Measurements from ENCODE around the gene NOS1. TPM values are rescaled to one million over a fixed set of nuclear protein-coding genes. Genes with fewer than 3 reads are reported as not detected.

Gene NOS1
- total and polyA plus RNA-seq, 2 donors (not counting 3 experiments of a cell fraction or from before 2014, with no cell fraction given): not detected

DNA sequence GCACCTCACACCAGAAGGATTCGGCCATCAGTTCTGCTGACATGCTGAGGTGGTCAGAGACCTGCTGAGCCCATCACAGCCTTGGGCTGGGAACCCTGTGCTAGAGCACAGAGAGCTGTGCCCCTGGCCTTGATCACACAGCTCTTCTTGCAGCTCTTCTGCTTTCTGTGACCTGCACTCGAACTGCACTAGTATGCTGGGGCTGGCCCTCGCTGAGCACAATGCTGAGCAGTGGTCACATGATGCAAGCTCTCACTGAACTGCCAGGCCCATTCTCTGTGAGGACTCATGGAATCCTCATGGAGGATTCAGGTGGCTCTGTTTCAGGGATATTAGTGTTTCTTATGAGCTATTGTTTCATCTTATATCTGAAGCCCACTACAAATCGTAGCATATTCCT is 193.7 kb downstream of the NOS1 start:
- Histone ChIP-seq H3K9me3 (replicated peaks; ENCODE audit: control insufficient read depth, insufficient read depth, low read length) (no peaks in the 10 kb centered on the region), H3K27me3 (ENCODE audit: control insufficient read depth in 2 of 2, insufficient read depth in 2 of 2, low read length in 2 of 2) (no peaks in the 10 kb centered on the region), H2AFZ (ENCODE audit: low read depth, low read length) (no peak overlapping the region), H3K36me3 (ENCODE audit: control insufficient read depth in 2 of 2, extremely low read depth in 1 of 2, insufficient read depth in 2 of 2, low read length in 2 of 2) (peaks cover 15 to 35% of the 10 kb centered on the region in 2 experiments), H3K4me1 (ENCODE audit: control insufficient read depth, extremely low read depth, insufficient read depth, low read length) (no peaks in the 10 kb centered on the region), H4K20me1 (replicated peaks; ENCODE audit: control insufficient read depth, extremely low read depth, insufficient read depth, low read length) (no peaks in the 10 kb centered on the region), H3K9ac (replicated peaks; ENCODE audit: extremely low read depth, insufficient read depth, low read length) (no peak overlapping the region), H3K4me3 (replicated peaks in 1 of 3; ENCODE audit: insufficient read depth in 1 of 3, low read depth in 1 of 3, low read length in 3 of 3) (no peak overlapping the region), H3K27ac (ENCODE audit: insufficient read depth, low read depth, low read length) (no peak overlapping the region), H3K4me2 (ENCODE audit: insufficient read depth, low read length) (no peak overlapping the region), H3K79me2 (ENCODE audit: control insufficient read depth, insufficient read depth, low read length) (no peaks in the 10 kb centered on the region), H3K9me1 (replicated peaks; ENCODE audit: control insufficient read depth, extremely low read depth, insufficient read depth, low read length) (no peaks in the 10 kb centered on the region)
- BruUV-seq (replicated peaks): no TSS peak
- ChIA-PET POLR2A (no interaction called here), CTCF (interaction anchor here (1.3 kb wide), 1 partner anchor 43 kb away, joined by 3 read pairs; no protein-coding TSS in a partner anchor)
- dilution Hi-C loops (cut with MboI; ENCODE audit: extremely low pct_ligation_motif_present, low sequenced_read_pairs): no loop called here
- intact Hi-C loops (cut with micrococcal nuclease): no loop called here
- TF ChIP-seq, protein P1, sequence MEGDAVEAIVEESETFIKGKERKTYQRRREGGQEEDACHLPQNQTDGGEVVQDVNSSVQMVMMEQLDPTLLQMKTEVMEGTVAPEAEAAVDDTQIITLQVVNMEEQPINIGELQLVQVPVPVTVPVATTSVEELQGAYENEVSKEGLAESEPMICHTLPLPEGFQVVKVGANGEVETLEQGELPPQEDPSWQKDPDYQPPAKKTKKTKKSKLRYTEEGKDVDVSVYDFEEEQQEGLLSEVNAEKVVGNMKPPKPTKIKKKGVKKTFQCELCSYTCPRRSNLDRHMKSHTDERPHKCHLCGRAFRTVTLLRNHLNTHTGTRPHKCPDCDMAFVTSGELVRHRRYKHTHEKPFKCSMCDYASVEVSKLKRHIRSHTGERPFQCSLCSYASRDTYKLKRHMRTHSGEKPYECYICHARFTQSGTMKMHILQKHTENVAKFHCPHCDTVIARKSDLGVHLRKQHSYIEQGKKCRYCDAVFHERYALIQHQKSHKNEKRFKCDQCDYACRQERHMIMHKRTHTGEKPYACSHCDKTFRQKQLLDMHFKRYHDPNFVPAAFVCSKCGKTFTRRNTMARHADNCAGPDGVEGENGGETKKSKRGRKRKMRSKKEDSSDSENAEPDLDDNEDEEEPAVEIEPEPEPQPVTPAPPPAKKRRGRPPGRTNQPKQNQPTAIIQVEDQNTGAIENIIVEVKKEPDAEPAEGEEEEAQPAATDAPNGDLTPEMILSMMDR (IDR thresholded peaks at IDR 0.05; ENCODE audit: extremely low read depth in 1 of 2, insufficient read depth in 1 of 2, low read depth in 1 of 2, low read length in 2 of 2): no peak
- no peak for TF ChIP-seq MYC (IDR thresholded peaks at IDR 0.05; ENCODE audit: low read depth, low read length)
- no peak for TF ChIP-seq FOS (IDR thresholded peaks at IDR 0.05; ENCODE audit: borderline replicate concordance, insufficient read depth, low read length)
- no peak for TF ChIP-seq POLR2AphosphoS5 (IDR thresholded peaks at IDR 0.05; ENCODE audit: insufficient read depth, low read depth, low read length)
- TF ChIP-seq JUN (IDR thresholded peaks at IDR 0.05; ENCODE audit: borderline replicate concordance, insufficient read depth, insufficient read length, low read depth): no peak
- no peak for TF ChIP-seq POLR2A (IDR thresholded peaks at IDR 0.05; ENCODE audit: low read depth, low read length)
- TF ChIP-seq EZH2 (IDR thresholded peaks at IDR 0.05; ENCODE audit: borderline replicate concordance, low read depth, low read length, severe bottlenecking): no peak
- TF ChIP-seq, protein P2, sequence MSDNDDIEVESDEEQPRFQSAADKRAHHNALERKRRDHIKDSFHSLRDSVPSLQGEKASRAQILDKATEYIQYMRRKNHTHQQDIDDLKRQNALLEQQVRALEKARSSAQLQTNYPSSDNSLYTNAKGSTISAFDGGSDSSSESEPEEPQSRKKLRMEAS (IDR thresholded peaks at IDR 0.05; ENCODE audit: insufficient read depth, insufficient read length): no peak
- FAIRE-seq: no peak
- no peak for DNase-seq (ENCODE audit: low read depth, low spot score)

Data from endothelial cell of umbilical vein (primary cell).